SH-SY5Y (cell line): Measurements from ENCODE around the gene ADARB2.

Experiments used
- GATA2 ChIP-seq: IDR thresholded peaks from 2 replicates; pipeline ENCODE4 v1.6.1; 2011; ENCODE audit warnings: mild to moderate bottlenecking, low read depth, low read length
- GATA3 ChIP-seq: IDR thresholded peaks from 2 replicates; pipeline ENCODE4 v1.6.1; 2011; ENCODE audit warnings: low read depth, mild to moderate bottlenecking, low read length, moderate library complexity

Gene ADARB2

DNA sequence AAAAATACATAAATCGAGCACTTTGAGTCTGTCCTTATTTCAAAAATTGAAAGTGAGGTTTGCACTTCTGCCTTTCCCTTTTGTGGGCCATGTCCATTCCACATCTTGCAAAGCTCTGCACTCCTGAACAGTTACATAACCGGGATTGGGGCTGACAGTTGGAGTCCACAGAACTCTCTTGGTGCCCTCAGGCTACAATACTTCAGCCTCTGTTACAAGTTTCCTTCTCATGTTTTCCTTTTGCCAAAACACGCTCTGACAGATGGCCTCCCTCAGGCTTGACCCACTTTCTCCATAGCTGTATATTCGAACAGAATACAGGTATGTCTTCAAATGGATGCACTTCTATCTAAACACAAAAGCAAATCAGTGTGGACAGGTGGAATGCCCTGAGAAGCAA lies 345.2 kb downstream of the ADARB2 start:
- no peak for TF ChIP-seq GATA3

DNA sequence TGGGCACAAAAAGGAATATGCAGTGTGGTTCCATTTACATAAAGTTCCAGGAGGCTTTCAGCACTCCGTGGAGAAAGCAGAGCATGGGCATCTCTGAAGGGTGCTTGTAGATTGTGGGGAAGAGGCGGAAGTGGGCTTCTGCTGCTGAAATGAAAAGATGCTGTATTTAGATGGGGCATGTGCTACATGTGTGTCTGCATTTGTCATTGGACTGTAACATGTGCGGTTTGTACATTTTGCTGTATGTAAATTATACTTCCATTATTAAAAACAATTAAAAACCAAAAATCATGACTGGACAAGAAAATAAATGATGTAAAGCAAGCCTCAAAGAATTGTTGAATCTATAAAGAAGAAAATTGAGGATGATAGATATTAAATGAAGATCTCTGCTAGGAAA lies 347.1 kb downstream of the ADARB2 start:
- TF ChIP-seq GATA2 (no peak), GATA3 (no peak)

DNA sequence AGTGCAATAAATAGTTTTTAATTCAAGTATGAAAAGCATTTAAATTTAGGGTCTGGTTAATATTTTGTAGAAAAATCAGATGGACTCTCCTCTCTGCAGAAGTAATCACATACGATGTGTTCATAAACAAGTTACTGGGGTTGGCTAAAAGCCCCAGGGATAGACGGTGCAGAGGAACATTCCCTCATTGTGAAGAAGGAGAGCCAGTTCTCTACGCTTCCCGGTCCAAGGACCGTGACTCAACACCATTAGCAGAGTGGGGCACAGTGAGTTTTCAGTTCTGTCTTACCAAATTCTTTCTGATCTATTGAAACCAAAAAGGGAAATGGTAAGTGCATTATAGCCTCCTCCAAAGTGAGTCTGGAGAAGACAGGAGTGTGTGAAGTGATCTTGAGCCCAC lies 353.3 kb downstream of the ADARB2 start:
- TF ChIP-seq GATA3 = no peak
- no peak for TF ChIP-seq GATA2

DNA sequence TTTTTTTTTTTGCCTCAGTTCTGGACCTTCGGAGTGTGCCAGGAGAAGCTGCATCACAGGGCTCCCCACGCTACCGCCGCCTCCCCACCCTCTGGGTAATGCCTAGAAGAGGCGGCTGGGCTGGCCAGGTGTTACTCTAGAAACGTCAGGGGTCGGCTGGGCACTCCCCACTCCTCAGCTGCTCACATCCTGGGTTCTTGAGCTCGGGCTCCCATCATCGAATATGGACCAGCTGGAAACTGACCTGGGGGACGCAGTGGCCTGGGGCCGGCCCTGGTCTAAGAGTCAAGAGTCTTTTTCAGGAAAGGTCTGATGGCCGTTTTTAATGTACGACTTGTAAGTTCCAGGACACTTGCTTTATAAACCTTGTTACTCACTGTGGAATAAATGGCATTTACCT lies 354.6 kb downstream of the ADARB2 start:
- TF ChIP-seq GATA2 = no peak
- TF ChIP-seq GATA3 = no peak

DNA sequence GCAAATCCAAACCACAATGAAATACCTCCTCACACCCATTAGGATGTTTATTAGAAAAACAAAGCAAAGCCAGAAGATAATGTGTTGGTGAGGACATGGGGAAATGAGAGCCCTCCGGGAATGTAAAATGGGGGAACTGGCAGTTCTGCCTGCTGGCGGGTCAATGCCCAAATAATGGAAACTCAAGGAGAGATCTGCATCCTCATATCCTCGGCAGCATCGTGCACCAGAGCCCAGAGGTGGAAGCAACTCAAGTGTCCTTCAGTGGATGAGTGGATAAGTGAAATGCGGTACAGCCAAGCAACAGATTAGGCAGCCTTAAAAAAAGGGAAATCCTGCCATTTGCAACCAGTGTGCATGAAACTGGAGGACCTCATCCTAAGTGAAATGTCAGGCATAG lies 356.0 kb downstream of the ADARB2 start:
- no peak for TF ChIP-seq GATA2
- no peak for TF ChIP-seq GATA3

DNA sequence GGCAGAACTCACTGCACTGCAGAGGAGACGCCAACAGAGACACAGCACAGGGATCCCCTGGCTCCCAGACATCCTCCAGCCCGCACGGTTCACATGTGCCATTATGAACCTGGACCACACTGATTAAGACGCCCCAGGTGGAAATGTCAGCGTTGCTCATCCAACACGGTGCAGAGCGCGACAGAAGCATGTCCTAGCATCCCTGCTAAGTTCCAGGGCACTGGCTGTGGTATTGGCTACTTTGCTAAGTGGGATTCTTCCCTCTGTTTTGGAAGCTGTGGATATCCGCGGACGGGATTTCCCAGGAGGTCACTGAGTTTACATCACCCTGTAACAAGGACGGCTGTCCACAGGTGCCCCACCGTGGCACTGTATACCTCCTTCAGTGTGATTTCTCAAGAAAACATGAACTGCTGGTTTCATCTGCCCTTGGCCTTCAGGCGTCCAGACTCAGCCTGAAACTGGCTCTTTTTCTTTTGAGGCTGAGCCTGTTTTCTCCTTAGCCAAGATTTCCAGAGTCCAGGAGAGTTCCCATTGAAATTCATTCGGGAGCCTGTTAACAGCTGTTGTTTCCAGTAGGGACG lies 357.1 kb downstream of the ADARB2 start:
- TF ChIP-seq GATA3 (no peak), GATA2 (no peak)

DNA sequence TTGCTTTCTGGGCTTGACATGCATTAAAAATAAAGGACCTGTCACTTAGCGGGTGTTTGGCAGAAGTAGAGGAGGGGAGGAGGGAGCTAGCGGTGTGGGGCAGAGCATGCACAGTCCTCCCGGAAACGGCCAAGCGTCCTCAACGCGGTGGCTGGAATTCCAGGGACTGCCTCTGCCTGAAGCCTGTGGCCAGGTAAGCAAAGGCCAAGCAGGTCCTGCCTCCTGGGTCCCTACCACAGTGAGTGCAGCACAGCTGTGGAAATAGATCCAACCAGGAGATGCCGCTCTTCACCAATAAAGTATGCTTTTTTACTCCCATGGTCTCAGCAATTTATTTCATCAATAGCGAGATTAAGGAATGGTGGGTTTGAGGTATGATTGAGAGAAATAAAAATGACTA lies 357.7 kb downstream of the ADARB2 start:
- TF ChIP-seq GATA3 = no peak

DNA sequence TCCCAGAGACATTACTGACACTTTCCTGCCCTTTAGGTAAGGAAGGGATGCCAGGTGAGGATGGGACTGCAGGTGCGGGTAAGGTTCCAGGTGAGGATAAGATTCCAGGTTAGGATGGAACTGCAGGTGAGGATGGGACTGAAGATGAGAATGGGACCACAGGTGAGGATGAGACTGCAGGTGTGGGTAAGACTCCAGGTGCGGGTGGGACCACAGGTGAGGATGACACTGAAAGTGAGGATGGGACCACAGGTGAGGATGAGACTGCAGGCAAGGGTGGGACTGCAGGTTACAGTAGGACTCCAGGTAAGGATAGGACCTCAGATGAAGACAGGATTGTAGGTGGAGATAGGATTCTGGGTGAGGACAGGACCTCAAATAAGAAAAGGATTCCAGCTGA lies 358.9 kb downstream of the ADARB2 start:
- TF ChIP-seq GATA3 = no peak
- TF ChIP-seq GATA2 = no peak

DNA sequence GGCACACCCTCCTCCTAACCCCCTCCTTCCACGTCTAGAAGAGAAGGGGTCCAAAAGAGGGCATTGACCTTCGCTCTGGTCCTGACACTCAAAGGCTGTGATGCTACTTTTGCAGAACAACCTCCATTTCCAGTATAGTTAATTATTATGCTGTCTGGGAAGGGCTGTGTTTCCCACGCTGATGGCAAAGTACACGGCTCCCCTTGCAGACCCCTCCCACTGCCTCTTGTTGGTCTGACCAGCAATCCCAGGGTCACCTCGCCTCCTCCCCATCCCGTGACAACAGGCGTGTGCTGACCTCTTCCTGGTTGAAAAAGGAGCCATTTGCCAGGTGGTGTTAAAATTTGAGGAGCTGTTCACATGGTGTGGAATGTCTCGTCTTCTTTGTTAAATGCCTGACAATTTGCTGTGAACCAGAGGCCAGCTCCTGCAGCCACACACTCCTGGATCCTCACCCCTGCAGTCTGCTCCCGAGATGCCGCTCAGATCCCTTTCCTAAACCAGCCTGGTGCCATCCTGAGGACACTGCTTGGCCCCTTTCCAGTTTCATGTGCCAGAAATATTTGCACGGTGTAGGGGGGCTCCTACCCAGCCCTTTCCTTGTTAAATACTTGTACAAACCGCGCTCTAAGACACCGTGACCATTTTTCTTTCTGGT lies 359.5 kb downstream of the ADARB2 start:
- TF ChIP-seq GATA3 (no peak), GATA2 (no peak)

DNA sequence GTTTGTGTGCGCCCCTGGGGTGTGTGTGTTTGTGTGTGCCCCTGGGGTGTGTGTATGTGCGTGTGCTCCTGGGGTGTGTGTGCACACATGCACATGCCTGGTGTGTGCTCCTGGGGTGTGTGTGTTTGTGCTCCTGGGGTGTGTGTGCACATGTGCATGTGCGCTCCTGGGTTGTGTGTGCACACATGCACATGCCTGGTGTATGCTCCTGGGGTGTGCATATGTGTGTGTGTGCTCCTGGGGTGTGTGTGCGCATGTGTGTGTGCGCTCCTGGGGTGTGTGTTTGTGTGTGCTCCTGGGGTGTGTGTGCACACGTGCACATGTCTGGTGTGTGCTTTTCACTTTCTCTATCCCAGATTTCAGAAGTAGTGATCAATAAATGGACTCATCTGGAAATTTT lies 360.1 kb downstream of the ADARB2 start:
- TF ChIP-seq GATA2 = no peak
- TF ChIP-seq GATA3 = no peak

DNA sequence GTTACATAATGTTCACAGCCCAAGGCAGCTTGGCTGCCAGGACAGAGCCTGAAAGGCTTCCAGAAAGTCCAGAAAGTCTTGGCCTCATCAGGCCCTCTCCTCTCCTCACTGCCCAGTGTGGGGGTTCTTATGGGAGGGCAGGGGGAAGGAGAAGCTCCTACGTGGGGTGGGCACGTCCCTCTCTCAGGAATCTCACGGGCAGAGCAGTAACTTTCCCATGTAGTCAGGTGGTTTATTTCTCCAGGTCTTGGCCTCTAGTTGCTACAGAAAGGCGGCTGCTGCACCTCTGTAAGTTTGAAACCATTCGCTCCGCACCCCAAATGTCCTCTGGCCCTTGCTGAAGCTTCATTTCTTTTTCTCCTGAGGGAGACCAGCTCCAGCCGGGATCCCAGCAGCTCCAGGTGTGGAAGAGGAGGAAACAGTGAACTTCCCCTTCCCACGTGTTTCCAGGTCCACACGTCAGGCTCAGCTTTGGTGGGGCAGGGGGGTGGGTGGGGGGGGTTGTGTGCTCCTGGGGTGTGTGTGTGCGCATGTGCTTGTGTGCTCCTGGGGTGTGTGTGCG lies 360.9 kb downstream of the ADARB2 start:
- TF ChIP-seq GATA2 = no peak
- TF ChIP-seq GATA3 = no peak

DNA sequence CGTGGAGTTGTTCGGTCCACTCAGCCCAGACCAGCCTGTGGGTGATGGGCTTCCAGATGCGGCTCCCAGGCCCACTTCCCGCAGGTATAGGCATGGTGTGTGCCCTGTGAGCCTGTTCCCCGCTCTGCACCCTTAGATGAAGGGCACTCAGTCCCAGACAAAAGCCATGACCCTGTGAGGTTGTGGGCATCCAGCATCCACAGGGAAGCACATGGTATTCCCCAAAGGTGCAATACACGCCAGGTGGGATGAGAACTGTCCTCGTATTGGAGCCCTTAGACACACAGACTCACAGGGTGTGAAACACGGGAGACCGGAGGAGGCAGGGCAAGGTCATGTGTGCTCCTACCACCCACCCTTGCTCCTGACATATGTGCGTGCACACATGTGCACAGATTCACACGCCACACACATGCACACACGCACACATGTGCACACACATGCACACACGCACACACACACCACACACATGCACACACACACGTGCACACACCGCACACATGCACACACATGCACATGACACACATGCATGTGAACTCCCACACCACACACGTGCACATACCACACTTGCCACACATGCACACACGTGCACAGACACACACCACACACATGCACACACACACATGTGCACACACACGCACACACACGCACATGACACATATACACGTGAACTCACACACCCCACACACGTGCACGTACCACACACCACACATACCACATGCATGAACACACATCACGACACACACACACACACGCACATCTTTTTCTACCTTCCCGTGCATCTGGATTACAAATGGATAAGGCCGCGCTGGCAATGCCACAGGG lies 361.8 kb downstream of the ADARB2 start:
- TF ChIP-seq GATA2 = no peak
- TF ChIP-seq GATA3 = no peak

DNA sequence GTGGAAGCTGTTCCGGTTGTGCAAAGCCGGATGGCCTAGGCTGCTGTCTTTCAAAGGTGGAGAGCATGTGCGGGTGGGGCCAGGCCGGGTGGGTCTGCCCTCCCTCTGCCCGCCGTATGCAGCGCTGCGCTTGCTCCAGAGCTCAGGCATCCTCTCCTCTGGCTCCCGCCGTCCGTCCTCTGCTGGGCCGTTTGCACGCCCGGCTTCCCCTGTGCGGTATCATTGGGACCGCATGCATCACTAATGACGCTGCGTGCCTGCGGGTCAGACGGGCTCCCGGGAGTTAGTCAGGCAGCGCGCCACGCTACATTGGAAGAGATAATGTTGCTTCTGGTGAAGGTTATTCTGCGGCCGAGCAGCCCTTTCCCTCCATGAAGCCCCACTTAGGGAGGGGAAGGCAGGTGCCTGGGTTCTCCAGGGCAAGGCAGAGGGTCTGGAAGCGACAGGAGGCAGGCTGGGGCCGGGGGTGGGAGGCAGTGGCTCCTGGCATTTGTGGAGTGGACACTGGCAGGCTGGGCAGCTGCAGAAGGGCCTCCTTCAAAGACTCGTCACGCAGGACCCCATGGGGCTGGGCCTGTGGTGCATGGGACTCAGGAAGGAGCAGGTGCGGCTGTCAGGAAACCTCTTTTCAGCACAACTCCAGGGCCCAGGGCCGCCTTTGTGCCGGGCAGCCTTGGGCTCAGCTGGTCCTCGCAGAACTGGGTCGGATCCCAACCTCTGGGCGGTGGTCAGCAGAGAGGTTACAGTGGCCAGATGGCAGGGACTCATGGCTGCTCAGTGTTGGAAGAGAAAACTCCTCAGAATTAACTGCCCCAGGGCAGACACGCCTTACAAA lies 362.6 kb downstream of the ADARB2 start:
- TF ChIP-seq GATA2 (no peak), GATA3 (no peak)

DNA sequence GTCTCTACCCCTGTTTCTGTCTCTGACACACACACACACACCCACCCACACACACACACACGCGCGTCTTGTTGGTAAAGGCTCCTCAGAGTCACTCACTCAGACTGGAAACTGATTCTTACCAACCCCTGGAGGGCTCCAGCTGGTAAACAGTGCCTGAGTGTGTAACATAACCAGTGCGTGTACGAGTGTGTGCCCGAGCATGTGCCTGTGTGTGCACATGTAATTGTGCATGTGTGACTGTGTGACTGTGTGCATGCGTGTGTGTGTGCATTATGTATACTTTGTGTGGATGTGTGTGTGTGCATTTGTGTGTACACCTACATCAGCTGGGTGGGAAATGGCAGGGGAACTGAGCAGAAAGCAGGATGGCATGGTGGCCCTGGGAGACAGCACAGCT lies 364.0 kb downstream of the ADARB2 start:
- no peak for TF ChIP-seq GATA3
- no peak for TF ChIP-seq GATA2
